Liver (tissue), 9 donors: ENCODE results near the gene TCERG1L. TPM values are rescaled to one million over a fixed set of nuclear protein-coding genes. Genes with fewer than 3 reads are reported as not detected.

Source experiments
- DNase-seq: peaks from one replicate; pipeline ENCODE4 v3.0.0-alpha.2; 2017; ENCODE audit warnings: low spot score
- H3K27ac ChIP-seq, 2 donors: one replicate each; pipeline ENCODE4 v1.7.0; 2013; ENCODE audit warnings: inconsistent platforms in 2 of 2, low read length in 2 of 2, control low read depth in 1 of 2, low read depth in 1 of 2, mild to moderate bottlenecking in 1 of 2
- H3K27me3 ChIP-seq, 4 donors: one replicate each; pipeline versions ENCODE4 v1.6.1 to v1.7.0; 2013; ENCODE audit warnings: low read length in 3 of 4, inconsistent platforms in 1 of 4, mild to moderate bottlenecking in 1 of 4, moderate library complexity in 1 of 4; ENCODE audit not compliant: control insufficient read depth in 4 of 4, insufficient read depth in 4 of 4
- H3K36me3 ChIP-seq, 4 donors: one replicate each; pipeline versions ENCODE4 v1.6.1 to v1.7.0; 2013; ENCODE audit warnings: low read length in 3 of 4, mild to moderate bottlenecking in 3 of 4, low read depth in 1 of 4, moderate library complexity in 1 of 4; ENCODE audit not compliant: control insufficient read depth in 4 of 4, insufficient read depth in 3 of 4
- H3K4me1 ChIP-seq, 4 donors: one replicate each; pipeline versions ENCODE4 v1.6.1 to v1.7.0; 2013; ENCODE audit warnings: low read length in 3 of 4, mild to moderate bottlenecking in 3 of 4, moderate library complexity in 1 of 4; ENCODE audit not compliant: control insufficient read depth in 4 of 4, insufficient read depth in 4 of 4
- H3K4me3 ChIP-seq, 3 donors: one replicate each; pipeline versions ENCODE4 v1.6.1 to v1.7.0; 2013; ENCODE audit warnings: low read length in 3 of 3, control low read depth in 1 of 3, low read depth in 1 of 3, mild to moderate bottlenecking in 1 of 3
- H3K9ac ChIP-seq, 2 donors: one replicate each; pipeline ENCODE4 v1.7.0; 2013; ENCODE audit warnings: low read length in 2 of 2, mild to moderate bottlenecking in 2 of 2, moderate library complexity in 2 of 2, control low read depth in 1 of 2, low read depth in 1 of 2
- H3K9me3 ChIP-seq, 4 donors: one replicate each; pipeline versions ENCODE4 v1.6.1 to v1.7.0; 2013; ENCODE audit warnings: low read length in 3 of 4; ENCODE audit not compliant: control insufficient read depth in 4 of 4
- EGR1 ChIP-seq, 2 donors: IDR thresholded peaks; 2 replicates each; pipeline ENCODE4 v1.6.1; 2016 to 2018; ENCODE audit warnings: antibody characterized with exemption in 2 of 2, low read depth in 2 of 2
- FOXA1 ChIP-seq: IDR thresholded peaks from 2 replicates; pipeline ENCODE4 v1.6.1; 2016; ENCODE audit warnings: antibody characterized with exemption
- FOXA2 ChIP-seq: IDR thresholded peaks from 2 replicates; pipeline ENCODE4 v1.6.1; 2016; ENCODE audit warnings: antibody characterized with exemption
- GABPA ChIP-seq, 2 donors: IDR thresholded peaks in 1 of 2; conservative IDR thresholded peaks in 1 of 2; 2 replicates each; pipeline ENCODE4 v1.6.1; 2016; ENCODE audit warnings: antibody characterized with exemption in 2 of 2, mild to moderate bottlenecking in 1 of 2, moderate library complexity in 1 of 2
- JUND ChIP-seq, 2 donors: IDR thresholded peaks; 2 replicates each; pipeline ENCODE4 v1.6.1; 2016; ENCODE audit warnings: antibody characterized with exemption in 2 of 2
- RXRA ChIP-seq, 2 donors: IDR thresholded peaks; 2 replicates each; pipeline ENCODE4 v1.6.1; 2017 to 2018; ENCODE audit warnings: antibody characterized with exemption in 2 of 2, mild to moderate bottlenecking in 1 of 2
- SP1 ChIP-seq: IDR thresholded peaks from 2 replicates; pipeline ENCODE4 v1.6.1; 2018; ENCODE audit warnings: antibody characterized with exemption, mild to moderate bottlenecking
- YY1 ChIP-seq: IDR thresholded peaks from 2 replicates; pipeline ENCODE4 v1.6.1; 2016; ENCODE audit warnings: antibody characterized with exemption, mild to moderate bottlenecking
- WGBS: extraction: QIAGEN DNeasy Blood & Tissue Kit; methylation state at CpG from one replicate; pipeline ENCODE4 v1.1.7; 2013; 5-methylcytosine and 5-hydroxymethylcytosine counted together
- polyA plus RNA-seq, 2 donors: library from polyadenylated mRNA; stranded (reverse) in 1 of 2; unstranded in 1 of 2; fragments of 200-250 nt in 1 of 2; fragments of >200 nt in 1 of 2; fragmentation: Nextera tagmentation in 1 of 2; extraction: Ambion mirVana in 1 of 2; gene quantifications; one replicate each; pipeline versions ENCODE4 v1.2.1 to v1.2.3, GENCODE V29; 2013 to 2015
- total RNA-seq, 2 donors: library from RNA; depleted of rRNA; stranded (reverse); fragments of >200 nt; gene quantifications; one replicate each; pipeline ENCODE4 v1.2.3, GENCODE V29; 2014
- TF ChIP-seq, protein P1 (sequence below): IDR thresholded peaks from 2 replicates; pipeline ENCODE4 v1.6.1; 2016; ENCODE audit warnings: antibody characterized with exemption
- TF ChIP-seq, protein P2 (sequence below): IDR thresholded peaks from 2 replicates; pipeline ENCODE4 v1.6.1; 2016; ENCODE audit warnings: antibody characterized with exemption, mild to moderate bottlenecking
- TF ChIP-seq, protein P3 (sequence below): fragments of 150-350 bp; IDR thresholded peaks from 2 replicates; pipeline ENCODE4 v1.5.1; 2017; ENCODE audit warnings: improper control_type of control experiment, low read depth, low read length; ENCODE audit not compliant: missing input control
- TF ChIP-seq, protein P4 (sequence below): IDR thresholded peaks from 2 replicates; pipeline ENCODE4 v1.6.1; 2016; ENCODE audit warnings: antibody characterized with exemption
- TF ChIP-seq, protein P5 (sequence below): IDR thresholded peaks from 2 replicates; pipeline ENCODE4 v1.6.1; 2016; ENCODE audit warnings: antibody characterized with exemption
- donor health status: healthy.
- donor health status: healthy.
- donor health status: healthy.
- donor health status: healthy.
- donor health status: healthy.

Gene TCERG1L
- total and polyA plus RNA-seq, 4 donors: not detected

DNA sequence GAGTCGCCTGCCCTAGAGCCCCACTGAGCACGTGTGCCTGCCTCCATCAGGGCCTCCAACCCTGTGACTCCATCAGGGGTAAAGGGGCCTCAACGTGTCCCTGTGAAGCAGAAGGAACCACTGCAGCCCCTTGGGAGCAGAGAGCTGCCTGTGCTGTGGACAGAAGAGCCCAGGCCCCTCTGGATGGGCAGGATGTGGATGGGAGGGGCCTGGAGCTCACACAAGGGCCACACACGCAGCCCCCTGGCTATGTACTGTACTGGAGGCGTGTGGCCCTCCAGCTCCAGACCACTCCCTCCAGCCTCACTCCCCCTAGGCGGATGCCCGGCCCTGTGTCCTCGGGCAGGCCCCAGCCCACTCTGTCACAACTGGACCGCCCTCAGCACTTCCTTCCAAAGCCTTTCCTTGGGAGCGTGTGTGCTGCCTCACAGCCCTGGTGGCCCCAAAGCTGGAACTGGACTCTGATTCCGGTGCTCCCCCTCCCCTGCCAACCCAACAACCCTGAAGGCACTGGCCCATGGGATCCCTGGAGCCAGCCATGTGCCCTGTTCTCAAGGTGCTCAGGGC lies 238.0 kb downstream of the TCERG1L start (continued):
- TF ChIP-seq GABPA (IDR thresholded peaks at IDR 0.05 in 1 of 2, conservative IDR thresholded peaks at IDR 0.05 in 1 of 2) (no peak), YY1 (no peak)

DNA sequence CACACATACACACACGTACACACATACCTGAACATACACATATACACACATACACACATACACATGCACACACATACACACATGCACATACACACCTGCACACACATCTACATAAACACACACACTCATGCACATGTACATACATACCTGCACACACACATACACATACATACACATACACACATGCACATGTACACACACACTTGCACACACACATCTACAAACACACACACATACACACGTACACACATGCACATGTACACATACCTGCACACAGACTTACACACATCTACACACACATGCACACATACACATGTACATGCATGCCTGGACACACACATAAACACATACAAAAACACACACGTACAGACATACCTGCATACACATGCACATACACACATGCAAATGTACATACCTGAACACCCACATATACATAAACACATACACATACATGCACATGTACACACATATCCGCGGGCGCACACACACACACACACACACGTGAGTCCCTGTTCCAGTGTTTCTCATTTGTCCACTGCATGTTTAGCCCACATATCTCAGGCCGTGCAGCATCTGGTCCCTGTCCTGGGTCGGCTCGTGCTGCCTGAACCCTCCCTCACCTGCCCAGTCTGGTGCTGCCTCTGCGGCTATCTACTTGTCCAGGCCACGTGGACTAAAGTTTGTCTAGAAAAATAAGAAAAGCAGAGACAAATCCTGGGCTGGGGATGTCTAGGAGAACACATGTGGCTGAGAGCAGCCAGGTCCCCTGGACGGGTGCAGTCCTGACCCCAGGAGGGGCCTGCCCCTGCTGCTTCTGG lies 238.7 kb downstream of the TCERG1L start:
- no peaks in the 10 kb centered on the region for H3K27me3 ChIP-seq
- H3K9ac ChIP-seq: no peak overlapping the region
- H3K27ac ChIP-seq: no peak overlapping the region
- H3K9me3 ChIP-seq: no peaks in the 10 kb centered on the region
- no peaks in the 10 kb centered on the region for H3K4me1 ChIP-seq
- TF ChIP-seq SP1 (no peak), JUND (IDR thresholded peaks at IDR 0.05) (no peak), EGR1 (IDR thresholded peaks at IDR 0.05; ENCODE audit: low read depth in 2 of 2) (no peak), FOXA1 (no peak), GABPA (IDR thresholded peaks at IDR 0.05 in 1 of 2, conservative IDR thresholded peaks at IDR 0.05 in 1 of 2) (no peak), FOXA2 (no peak), RXRA (IDR thresholded peaks at IDR 0.05) (no peak)
- TF ChIP-seq, protein P1, sequence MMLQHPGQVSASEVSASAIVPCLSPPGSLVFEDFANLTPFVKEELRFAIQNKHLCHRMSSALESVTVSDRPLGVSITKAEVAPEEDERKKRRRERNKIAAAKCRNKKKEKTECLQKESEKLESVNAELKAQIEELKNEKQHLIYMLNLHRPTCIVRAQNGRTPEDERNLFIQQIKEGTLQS: no peak
- TF ChIP-seq, protein P2, sequence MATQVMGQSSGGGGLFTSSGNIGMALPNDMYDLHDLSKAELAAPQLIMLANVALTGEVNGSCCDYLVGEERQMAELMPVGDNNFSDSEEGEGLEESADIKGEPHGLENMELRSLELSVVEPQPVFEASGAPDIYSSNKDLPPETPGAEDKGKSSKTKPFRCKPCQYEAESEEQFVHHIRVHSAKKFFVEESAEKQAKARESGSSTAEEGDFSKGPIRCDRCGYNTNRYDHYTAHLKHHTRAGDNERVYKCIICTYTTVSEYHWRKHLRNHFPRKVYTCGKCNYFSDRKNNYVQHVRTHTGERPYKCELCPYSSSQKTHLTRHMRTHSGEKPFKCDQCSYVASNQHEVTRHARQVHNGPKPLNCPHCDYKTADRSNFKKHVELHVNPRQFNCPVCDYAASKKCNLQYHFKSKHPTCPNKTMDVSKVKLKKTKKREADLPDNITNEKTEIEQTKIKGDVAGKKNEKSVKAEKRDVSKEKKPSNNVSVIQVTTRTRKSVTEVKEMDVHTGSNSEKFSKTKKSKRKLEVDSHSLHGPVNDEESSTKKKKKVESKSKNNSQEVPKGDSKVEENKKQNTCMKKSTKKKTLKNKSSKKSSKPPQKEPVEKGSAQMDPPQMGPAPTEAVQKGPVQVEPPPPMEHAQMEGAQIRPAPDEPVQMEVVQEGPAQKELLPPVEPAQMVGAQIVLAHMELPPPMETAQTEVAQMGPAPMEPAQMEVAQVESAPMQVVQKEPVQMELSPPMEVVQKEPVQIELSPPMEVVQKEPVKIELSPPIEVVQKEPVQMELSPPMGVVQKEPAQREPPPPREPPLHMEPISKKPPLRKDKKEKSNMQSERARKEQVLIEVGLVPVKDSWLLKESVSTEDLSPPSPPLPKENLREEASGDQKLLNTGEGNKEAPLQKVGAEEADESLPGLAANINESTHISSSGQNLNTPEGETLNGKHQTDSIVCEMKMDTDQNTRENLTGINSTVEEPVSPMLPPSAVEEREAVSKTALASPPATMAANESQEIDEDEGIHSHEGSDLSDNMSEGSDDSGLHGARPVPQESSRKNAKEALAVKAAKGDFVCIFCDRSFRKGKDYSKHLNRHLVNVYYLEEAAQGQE: no peak
- TF ChIP-seq, protein P3, sequence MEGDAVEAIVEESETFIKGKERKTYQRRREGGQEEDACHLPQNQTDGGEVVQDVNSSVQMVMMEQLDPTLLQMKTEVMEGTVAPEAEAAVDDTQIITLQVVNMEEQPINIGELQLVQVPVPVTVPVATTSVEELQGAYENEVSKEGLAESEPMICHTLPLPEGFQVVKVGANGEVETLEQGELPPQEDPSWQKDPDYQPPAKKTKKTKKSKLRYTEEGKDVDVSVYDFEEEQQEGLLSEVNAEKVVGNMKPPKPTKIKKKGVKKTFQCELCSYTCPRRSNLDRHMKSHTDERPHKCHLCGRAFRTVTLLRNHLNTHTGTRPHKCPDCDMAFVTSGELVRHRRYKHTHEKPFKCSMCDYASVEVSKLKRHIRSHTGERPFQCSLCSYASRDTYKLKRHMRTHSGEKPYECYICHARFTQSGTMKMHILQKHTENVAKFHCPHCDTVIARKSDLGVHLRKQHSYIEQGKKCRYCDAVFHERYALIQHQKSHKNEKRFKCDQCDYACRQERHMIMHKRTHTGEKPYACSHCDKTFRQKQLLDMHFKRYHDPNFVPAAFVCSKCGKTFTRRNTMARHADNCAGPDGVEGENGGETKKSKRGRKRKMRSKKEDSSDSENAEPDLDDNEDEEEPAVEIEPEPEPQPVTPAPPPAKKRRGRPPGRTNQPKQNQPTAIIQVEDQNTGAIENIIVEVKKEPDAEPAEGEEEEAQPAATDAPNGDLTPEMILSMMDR: no peak
- TF ChIP-seq, protein P4, sequence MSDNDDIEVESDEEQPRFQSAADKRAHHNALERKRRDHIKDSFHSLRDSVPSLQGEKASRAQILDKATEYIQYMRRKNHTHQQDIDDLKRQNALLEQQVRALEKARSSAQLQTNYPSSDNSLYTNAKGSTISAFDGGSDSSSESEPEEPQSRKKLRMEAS: no peak
- TF ChIP-seq, protein P5, sequence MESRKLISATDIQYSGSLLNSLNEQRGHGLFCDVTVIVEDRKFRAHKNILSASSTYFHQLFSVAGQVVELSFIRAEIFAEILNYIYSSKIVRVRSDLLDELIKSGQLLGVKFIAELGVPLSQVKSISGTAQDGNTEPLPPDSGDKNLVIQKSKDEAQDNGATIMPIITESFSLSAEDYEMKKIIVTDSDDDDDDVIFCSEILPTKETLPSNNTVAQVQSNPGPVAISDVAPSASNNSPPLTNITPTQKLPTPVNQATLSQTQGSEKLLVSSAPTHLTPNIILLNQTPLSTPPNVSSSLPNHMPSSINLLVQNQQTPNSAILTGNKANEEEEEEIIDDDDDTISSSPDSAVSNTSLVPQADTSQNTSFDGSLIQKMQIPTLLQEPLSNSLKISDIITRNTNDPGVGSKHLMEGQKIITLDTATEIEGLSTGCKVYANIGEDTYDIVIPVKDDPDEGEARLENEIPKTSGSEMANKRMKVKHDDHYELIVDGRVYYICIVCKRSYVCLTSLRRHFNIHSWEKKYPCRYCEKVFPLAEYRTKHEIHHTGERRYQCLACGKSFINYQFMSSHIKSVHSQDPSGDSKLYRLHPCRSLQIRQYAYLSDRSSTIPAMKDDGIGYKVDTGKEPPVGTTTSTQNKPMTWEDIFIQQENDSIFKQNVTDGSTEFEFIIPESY: no peak
- no peak for DNase-seq
- H3K4me3 ChIP-seq: no peak overlapping the region
- WGBS: 88% methylated on average over 13 of the region's 13 CpGs
- H3K36me3 ChIP-seq: no peaks in the 10 kb centered on the region
